Uterus (tissue), 4 donors: Measurements from ENCODE around the gene METTL6. TPM values are rescaled to one million over a fixed set of nuclear protein-coding genes. Genes with fewer than 3 reads are reported as not detected.

Experiments used
- DNase-seq, 2 donors: peaks; one replicate each; pipeline ENCODE4 v3.0.0-alpha.2; 2019 to 2020
- H3K27ac ChIP-seq, 2 donors: fragments of 200-600 bp; sonication (generic); 1 replicate in 1 of 2; 2 replicates in 1 of 2; pipeline ENCODE4 v1.5.1; 2016 to 2018
- H3K27me3 ChIP-seq, 2 donors: fragments of 200-600 bp; sonication (generic); one replicate each; pipeline ENCODE4 v1.5.1; 2018 to 2019; ENCODE audit warnings: control low read depth in 1 of 2
- H3K36me3 ChIP-seq, 2 donors: fragments of 200-600 bp; sonication (generic); one replicate each; pipeline ENCODE4 v1.5.1; 2019; ENCODE audit warnings: control low read depth in 1 of 2
- H3K4me1 ChIP-seq, 2 donors: fragments of 200-600 bp; sonication (generic); one replicate each; pipeline ENCODE4 v1.5.1; 2018 to 2019; ENCODE audit warnings: control low read depth in 1 of 2
- H3K4me3 ChIP-seq, 2 donors: fragments of 200-600 bp; sonication (generic); 1 replicate in 1 of 2; 2 replicates in 1 of 2; pipeline ENCODE4 v1.5.1; 2018 to 2019; ENCODE audit warnings: mild to moderate bottlenecking in 1 of 2
- H3K9me3 ChIP-seq, 2 donors: fragments of 200-600 bp; sonication (generic); one replicate each; pipeline ENCODE4 v1.5.1; 2019; ENCODE audit warnings: control low read depth in 1 of 2
- CTCF ChIP-seq, 4 experiments: fragments of 200-600 bp in 2 of 4; fragments of 450-650 bp in 2 of 4; sonication (generic) in 2 of 4; IDR thresholded peaks; one replicate each; pipeline ENCODE4 v1.5.1; 2016 to 2019; ENCODE audit warnings: antibody characterized with exemption in 4 of 4, mild to moderate bottlenecking in 2 of 4, moderate library complexity in 1 of 4
- POLR2A ChIP-seq, 2 donors: fragments of 450-650 bp; IDR thresholded peaks; one replicate each; pipeline ENCODE4 v1.6.1; 2016; ENCODE audit warnings: antibody characterized with exemption in 2 of 2, mild to moderate bottlenecking in 1 of 2, moderate library complexity in 1 of 2
- intact Hi-C: fragments of 100-400 bp; cut with DNase I; formaldehyde crosslinking; loops from one replicate; pipeline ENCODE4 v1.15.1; 2023; ENCODE audit warnings: low total_unique reads
- total RNA-seq, 4 donors: library from RNA; depleted of rRNA in 3 of 4; stranded (reverse); fragments of >200 nt in 3 of 4; gene quantifications; one replicate each; pipeline versions ENCODE4 v1.1.0 to v1.2.4, GENCODE V29; 2014 to 2023
- donor health status: DM: yes; HTN: yes; CAD: no.

Gene METTL6
- total RNA-seq, 4 donors from 2014 or later: 2.0 to 61.7 (median 25.9) TPM

- H3K4me3 ChIP-seq: no peak overlapping the region
- no peaks in the 10 kb centered on the region for H3K27me3 ChIP-seq
- TF ChIP-seq POLR2A (IDR thresholded peaks at IDR 0.05) (no peak), CTCF (IDR thresholded peaks at IDR 0.05) (no peak)
- no peaks in the 10 kb centered on the region for H3K4me1 ChIP-seq
- DNase-seq: no peak
- H3K9me3 ChIP-seq: no peaks in the 10 kb centered on the region
- intact Hi-C loops: no loop called here
- H3K27ac ChIP-seq: no peak overlapping the region
- H3K36me3 ChIP-seq: no peaks in the 10 kb centered on the region
These were observed 23.3 kb upstream of the METTL6 start for GRCh38 chr3:15450438-15451215.

- Histone ChIP-seq H3K4me1 (no peaks in the 10 kb centered on the region), H3K36me3 (no peaks in the 10 kb centered on the region), H3K4me3 (no peak overlapping the region), H3K9me3 (no peaks in the 10 kb centered on the region), H3K27me3 (no peaks in the 10 kb centered on the region), H3K27ac (no peak overlapping the region)
- TF ChIP-seq POLR2A (IDR thresholded peaks at IDR 0.05): no peak
- no peak for DNase-seq
- intact Hi-C loops: no loop called here
These were observed 22.3 kb upstream of the METTL6 start for GRCh38 chr3:15449489-15450224.

GRCh38 chr3:15443826-15444524 lies 16.6 kb upstream of the METTL6 start:
- Histone ChIP-seq H3K36me3 (no peaks in the 10 kb centered on the region), H3K9me3 (no peaks in the 10 kb centered on the region), H3K27me3 (no peaks in the 10 kb centered on the region), H3K27ac (no peak overlapping the region), H3K4me3 (no peak overlapping the region), H3K4me1 (no peaks in the 10 kb centered on the region)
- intact Hi-C loops: no loop called here
- no peak for TF ChIP-seq POLR2A (IDR thresholded peaks at IDR 0.05)
- no peak for TF ChIP-seq CTCF (IDR thresholded peaks at IDR 0.05)
- DNase-seq: no peak

GRCh38 chr3:15440891-15441290 lies 13.5 kb upstream of the METTL6 start:
- Histone ChIP-seq H3K9me3 (no peaks in the 10 kb centered on the region), H3K27ac (no peak overlapping the region), H3K27me3 (no peaks in the 10 kb centered on the region), H3K36me3 (no peaks in the 10 kb centered on the region), H3K4me3 (no peak overlapping the region), H3K4me1 (no peaks in the 10 kb centered on the region)
- TF ChIP-seq CTCF (IDR thresholded peaks at IDR 0.05): no peak
- DNase-seq: no peak
- intact Hi-C loops: no loop called here

- H3K27ac ChIP-seq: no peak overlapping the region
- H3K36me3 ChIP-seq: no peaks in the 10 kb centered on the region
- no peaks in the 10 kb centered on the region for H3K27me3 ChIP-seq
- TF ChIP-seq POLR2A (IDR thresholded peaks at IDR 0.05): no peak
- no peak for TF ChIP-seq CTCF (IDR thresholded peaks at IDR 0.05)
- H3K4me1 ChIP-seq: no peaks in the 10 kb centered on the region
- no peaks in the 10 kb centered on the region for H3K9me3 ChIP-seq
- intact Hi-C loops: no loop called here
- H3K4me3 ChIP-seq: no peak overlapping the region
- no peak for DNase-seq
These were observed 12.1 kb upstream of the METTL6 start for GRCh38 chr3:15439476-15439875.
